ENCODE data around the gene SPOCK1. TPM values are rescaled to one million over a fixed set of nuclear protein-coding genes. Genes with fewer than 3 reads are reported as not detected.

Gene SPOCK1
- total and polyA plus RNA-seq, 12 donors = 13.7 to 70.3 (median 28.6) TPM

DNA sequence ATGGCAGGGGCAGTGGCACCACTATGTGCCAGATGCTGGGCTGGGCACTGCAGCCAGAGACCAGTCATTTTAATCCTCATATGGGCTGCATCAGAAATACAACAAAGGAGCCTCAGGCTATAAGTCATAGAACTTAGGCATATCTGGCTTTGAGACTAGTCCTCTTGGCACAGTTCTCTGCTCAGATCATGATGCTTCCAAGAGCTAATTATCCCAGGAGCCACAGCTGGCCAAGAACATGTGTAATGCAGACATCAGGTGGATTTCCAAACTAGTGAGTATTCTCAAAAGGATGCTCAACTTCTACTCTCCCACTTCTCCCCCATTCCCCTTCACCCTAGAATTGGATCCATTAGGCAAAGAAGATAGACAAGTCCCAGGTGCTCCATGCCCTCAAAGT is 571.6 kb downstream of the SPOCK1 start:
- Histone ChIP-seq H3K4me3 (no peak overlapping the region), H3K9me3 (peaks cover 0 to 27% (median 0%) of the 10 kb centered on the region in 11 donors), H3K27me3 (no peaks in the 10 kb centered on the region), H3K27ac (no peak overlapping the region), H3K4me1 (no peaks in the 10 kb centered on the region), H3K36me3 (no peaks in the 10 kb centered on the region)
- no peak for ATAC-seq
- TF ChIP-seq, protein P1, sequence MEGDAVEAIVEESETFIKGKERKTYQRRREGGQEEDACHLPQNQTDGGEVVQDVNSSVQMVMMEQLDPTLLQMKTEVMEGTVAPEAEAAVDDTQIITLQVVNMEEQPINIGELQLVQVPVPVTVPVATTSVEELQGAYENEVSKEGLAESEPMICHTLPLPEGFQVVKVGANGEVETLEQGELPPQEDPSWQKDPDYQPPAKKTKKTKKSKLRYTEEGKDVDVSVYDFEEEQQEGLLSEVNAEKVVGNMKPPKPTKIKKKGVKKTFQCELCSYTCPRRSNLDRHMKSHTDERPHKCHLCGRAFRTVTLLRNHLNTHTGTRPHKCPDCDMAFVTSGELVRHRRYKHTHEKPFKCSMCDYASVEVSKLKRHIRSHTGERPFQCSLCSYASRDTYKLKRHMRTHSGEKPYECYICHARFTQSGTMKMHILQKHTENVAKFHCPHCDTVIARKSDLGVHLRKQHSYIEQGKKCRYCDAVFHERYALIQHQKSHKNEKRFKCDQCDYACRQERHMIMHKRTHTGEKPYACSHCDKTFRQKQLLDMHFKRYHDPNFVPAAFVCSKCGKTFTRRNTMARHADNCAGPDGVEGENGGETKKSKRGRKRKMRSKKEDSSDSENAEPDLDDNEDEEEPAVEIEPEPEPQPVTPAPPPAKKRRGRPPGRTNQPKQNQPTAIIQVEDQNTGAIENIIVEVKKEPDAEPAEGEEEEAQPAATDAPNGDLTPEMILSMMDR (IDR thresholded peaks at IDR 0.05) = no peak
- DNase-seq = no peak
- intact Hi-C loops (cut with DNase I) = no loop called here

DNA sequence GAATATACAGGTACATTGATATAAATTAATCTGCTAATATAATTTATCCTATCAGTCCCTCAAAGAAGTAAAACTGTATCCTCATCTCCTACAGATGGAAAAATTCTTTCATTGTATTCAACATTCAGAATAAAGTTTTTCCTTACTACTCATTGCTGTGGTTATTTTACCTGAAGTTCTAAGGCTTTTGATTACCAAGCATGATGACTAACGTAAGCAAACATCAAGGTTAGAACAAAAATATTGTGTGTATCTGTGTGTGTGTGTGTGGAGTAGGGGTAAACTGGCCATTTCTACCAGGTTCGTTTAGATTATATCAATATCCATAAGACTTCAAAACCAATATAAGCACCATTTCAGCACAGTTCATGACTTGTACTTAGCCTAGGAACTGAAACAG is 573.1 kb downstream of the SPOCK1 start:
- Histone ChIP-seq H3K9me3 (peaks cover 0 to 21% (median 0%) of the 10 kb centered on the region in 11 donors), H3K36me3 (no peaks in the 10 kb centered on the region), H3K27me3 (no peaks in the 10 kb centered on the region), H3K4me3 (no peak overlapping the region), H3K27ac (no peak overlapping the region), H3K4me1 (no peaks in the 10 kb centered on the region)
- intact Hi-C loops (cut with DNase I) = no loop called here
- TF ChIP-seq, protein P1 (IDR thresholded peaks at IDR 0.05) = no peak
- 78 to 82% methylated on average over 2 of the region's 2 CpGs for WGBS, 2 donors
- no peak for ATAC-seq
- DNase-seq = no peak

Other genes starting within 250 kb of the SPOCK1 start
- gene KLHL3, start 236.8 kb upstream of the SPOCK1 start, total RNA-seq = 10 to 100 TPM; 20.4 to 37.4 (median 28.2) TPM
- gene KLHL3, start 236.8 kb upstream of the SPOCK1 start, polyA plus RNA-seq = 10 to 100 TPM; 12.4 to 23.2 TPM